Stomach smooth muscle (tissue), 2 donors: Measurements from ENCODE around the gene ADCK1.
"Not testable (repeated sequence)": the region's sequence is repeated elsewhere in the genome, so short reads cannot be mapped to it uniquely, and the experiment has no call there.

Experiments used
- H3K27ac ChIP-seq: one replicate; pipeline ENCODE4 v1.7.0; 2013; ENCODE audit warnings: mild to moderate bottlenecking, low read length, inconsistent platforms
- H3K27me3 ChIP-seq, 2 donors: one replicate each; pipeline ENCODE4 v1.7.0; 2013; ENCODE audit warnings: low read length in 2 of 2; ENCODE audit not compliant: insufficient read depth in 2 of 2, control insufficient read depth in 1 of 2
- H3K36me3 ChIP-seq, 2 donors: one replicate each; pipeline ENCODE4 v1.7.0; 2013; ENCODE audit warnings: low read length in 2 of 2; ENCODE audit not compliant: control insufficient read depth in 2 of 2, insufficient read depth in 2 of 2
- H3K4me1 ChIP-seq: one replicate; pipeline ENCODE4 v1.7.0; 2013; ENCODE audit warnings: low read length; ENCODE audit not compliant: control insufficient read depth, insufficient read depth
- H3K4me3 ChIP-seq, 2 donors: one replicate each; pipeline ENCODE4 v1.7.0; 2013; ENCODE audit warnings: low read length in 2 of 2
- H3K9ac ChIP-seq, 2 donors: one replicate each; pipeline ENCODE4 v1.7.0; 2013; ENCODE audit warnings: low read length in 2 of 2, mild to moderate bottlenecking in 1 of 2
- H3K9me3 ChIP-seq, 2 donors: one replicate each; pipeline ENCODE4 v1.7.0; 2013; ENCODE audit warnings: low read length in 2 of 2; ENCODE audit not compliant: control insufficient read depth in 2 of 2
- donor health status: healthy.
- donor health status: Pancreatic carcinoma.

Gene ADCK1

GRCh38 chr14:77914073-77914721 is 114.3 kb downstream of the ADCK1 start:
- Histone ChIP-seq H3K27ac (no peak overlapping the region), H3K4me3 (no peak overlapping the region), H3K4me1 (no peaks in the 10 kb centered on the region), H3K9ac (no peak overlapping the region), H3K9me3 (no peaks in the 10 kb centered on the region), H3K36me3 (peaks cover 4 to 6% of the 10 kb centered on the region in 2 donors), H3K27me3 (no peaks in the 10 kb centered on the region)

- not testable (repeated sequence) for H3K27ac ChIP-seq, H3K9me3 ChIP-seq, H3K27me3 ChIP-seq, H3K9ac ChIP-seq, H3K4me3 ChIP-seq, H3K4me1 ChIP-seq, H3K36me3 ChIP-seq
Observed at GRCh38 chr14:77915390-77915789, 115.5 kb downstream of the ADCK1 start.

DNA sequence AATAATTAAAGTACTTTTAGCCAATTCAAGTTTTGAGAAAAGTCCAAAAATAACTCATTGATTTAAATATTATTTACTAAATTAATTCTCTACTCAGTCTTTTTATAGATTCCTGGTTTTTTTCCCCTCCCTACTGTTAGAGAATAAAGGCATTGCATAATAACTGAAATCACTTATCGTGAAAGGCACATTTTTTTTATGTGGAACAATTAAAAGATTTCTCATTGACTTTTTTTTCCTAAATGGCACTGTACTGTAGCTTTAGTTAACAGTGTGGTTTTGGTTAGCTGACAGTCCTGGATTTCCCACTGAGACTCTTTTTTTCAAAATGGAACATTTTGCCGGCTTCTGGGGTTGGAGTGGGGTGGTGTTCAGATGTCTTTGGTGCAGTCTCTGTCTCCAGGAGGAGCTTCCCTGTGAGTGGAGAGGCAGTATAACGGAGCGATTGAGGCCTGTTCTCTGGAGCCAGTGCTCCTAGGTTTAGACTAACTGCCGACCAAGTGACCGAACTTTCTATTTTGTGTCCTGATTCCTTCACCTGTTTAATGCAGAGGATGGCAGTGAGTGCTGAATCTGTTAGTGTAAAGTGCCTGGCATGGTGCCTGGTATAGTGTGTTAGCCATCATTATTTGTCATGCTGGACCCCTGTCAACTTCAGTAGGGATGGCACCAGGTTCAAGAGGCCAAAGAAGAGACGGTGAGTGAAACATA is 117.7 kb downstream of the ADCK1 start:
- H3K9ac ChIP-seq: no peak overlapping the region
- H3K4me3 ChIP-seq: no peak overlapping the region
- no peaks in the 10 kb centered on the region for H3K9me3 ChIP-seq
- H3K36me3 ChIP-seq: peaks cover 0 to 4% of the 10 kb centered on the region in 2 donors
- no peaks in the 10 kb centered on the region for H3K4me1 ChIP-seq
- H3K27ac ChIP-seq: no peak overlapping the region
- H3K27me3 ChIP-seq: no peaks in the 10 kb centered on the region

DNA sequence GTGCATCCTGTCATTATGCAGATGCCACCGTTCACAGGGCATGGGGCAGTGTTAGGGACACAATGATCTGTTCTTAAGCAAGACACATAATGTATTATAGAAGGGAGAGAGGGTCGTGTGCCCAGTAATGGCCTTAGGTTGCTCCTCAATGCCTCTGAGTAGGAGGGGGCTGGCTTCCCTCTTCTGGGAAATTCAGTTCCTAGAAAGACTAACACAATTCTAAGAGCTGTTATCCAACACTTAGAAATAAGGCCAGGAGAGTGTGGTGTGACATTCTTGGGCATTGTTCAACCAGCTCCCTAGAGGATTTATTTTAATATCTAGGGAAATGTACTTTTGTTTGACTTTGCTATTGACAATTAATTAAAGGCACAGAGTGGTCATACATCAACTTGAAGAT is 118.5 kb downstream of the ADCK1 start:
- H3K27ac ChIP-seq: no peak overlapping the region
- H3K9ac ChIP-seq: no peak overlapping the region
- H3K27me3 ChIP-seq: no peaks in the 10 kb centered on the region
- H3K9me3 ChIP-seq: no peaks in the 10 kb centered on the region
- peaks cover 0 to 2% of the 10 kb centered on the region in 2 donors for H3K36me3 ChIP-seq
- no peak overlapping the region for H3K4me3 ChIP-seq
- H3K4me1 ChIP-seq: no peaks in the 10 kb centered on the region

DNA sequence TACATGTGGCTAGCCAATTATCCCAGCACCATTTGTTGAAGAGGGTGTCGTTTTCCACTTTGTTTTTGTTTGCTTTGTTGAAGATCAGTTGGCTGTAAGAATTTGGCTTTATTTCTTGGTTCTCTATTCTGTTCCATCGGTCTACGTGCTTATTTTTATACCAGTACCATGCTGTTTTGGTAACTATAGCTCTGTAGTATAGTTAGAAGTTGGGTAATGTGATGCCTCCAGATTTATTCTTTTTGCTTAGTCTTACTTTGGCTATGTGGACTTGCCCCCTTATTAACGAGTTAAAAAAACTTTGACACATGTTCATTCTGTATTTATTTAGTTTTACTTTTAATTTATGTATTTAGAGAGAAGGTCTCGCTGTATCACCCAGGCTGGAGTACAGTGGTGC is 120.4 kb downstream of the ADCK1 start:
- no peak overlapping the region for H3K9ac ChIP-seq
- no peaks in the 10 kb centered on the region for H3K4me1 ChIP-seq
- H3K4me3 ChIP-seq: no peak overlapping the region
- H3K9me3 ChIP-seq: no peaks in the 10 kb centered on the region
- no peaks in the 10 kb centered on the region for H3K27me3 ChIP-seq
- no peak overlapping the region for H3K27ac ChIP-seq
- no peaks in the 10 kb centered on the region for H3K36me3 ChIP-seq

DNA sequence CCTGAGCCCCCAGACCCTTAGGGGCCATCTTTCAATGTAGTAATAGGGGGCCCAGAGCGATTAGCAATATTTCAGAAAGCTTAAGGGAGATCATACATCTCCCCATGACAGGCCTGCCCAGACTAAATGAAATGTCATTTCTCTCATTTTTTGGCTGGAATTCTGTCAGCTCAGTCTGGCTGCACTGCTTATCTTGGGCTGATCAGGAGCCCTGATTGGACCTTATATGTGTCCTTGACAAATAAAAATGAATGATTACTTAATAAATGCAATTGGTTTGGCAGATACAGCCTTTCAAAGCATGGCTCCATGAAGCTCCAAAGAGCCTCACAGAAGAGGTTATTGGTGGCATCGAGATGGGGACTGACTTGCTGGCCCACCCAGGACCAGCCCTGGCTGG is 121.9 kb downstream of the ADCK1 start:
- Histone ChIP-seq H3K4me3 (no peak overlapping the region), H3K9ac (no peak overlapping the region), H3K9me3 (no peaks in the 10 kb centered on the region), H3K27me3 (no peaks in the 10 kb centered on the region), H3K27ac (no peak overlapping the region), H3K36me3 (peaks cover 0 to 5% of the 10 kb centered on the region in 2 donors), H3K4me1 (no peaks in the 10 kb centered on the region)

- Histone ChIP-seq H3K9me3 (no peaks in the 10 kb centered on the region), H3K36me3 (peaks cover 5 to 8% of the 10 kb centered on the region in 2 donors), H3K4me3 (no peak overlapping the region), H3K27ac (no peak overlapping the region), H3K4me1 (no peaks in the 10 kb centered on the region), H3K9ac (no peak overlapping the region), H3K27me3 (no peaks in the 10 kb centered on the region)
Observed at GRCh38 chr14:77923131-77923936, 123.4 kb downstream of the ADCK1 start.

GRCh38 chr14:77924141-77924948 is 124.4 kb downstream of the ADCK1 start:
- no peak overlapping the region for H3K4me3 ChIP-seq
- H3K36me3 ChIP-seq: peaks cover 5 to 8% of the 10 kb centered on the region in 2 donors
- no peak overlapping the region for H3K27ac ChIP-seq
- H3K9me3 ChIP-seq: no peaks in the 10 kb centered on the region
- H3K9ac ChIP-seq: no peak overlapping the region
- H3K4me1 ChIP-seq: no peaks in the 10 kb centered on the region
- H3K27me3 ChIP-seq: no peaks in the 10 kb centered on the region

- H3K9ac ChIP-seq: no peak overlapping the region
- no peak overlapping the region for H3K27ac ChIP-seq
- H3K27me3 ChIP-seq: no peaks in the 10 kb centered on the region
- H3K9me3 ChIP-seq: no peaks in the 10 kb centered on the region
- peaks cover 9 to 10% of the 10 kb centered on the region in 2 donors for H3K36me3 ChIP-seq
- no peaks in the 10 kb centered on the region for H3K4me1 ChIP-seq
- H3K4me3 ChIP-seq: no peak overlapping the region
Observed at GRCh38 chr14:77926942-77927341, 127.0 kb downstream of the ADCK1 start.

DNA sequence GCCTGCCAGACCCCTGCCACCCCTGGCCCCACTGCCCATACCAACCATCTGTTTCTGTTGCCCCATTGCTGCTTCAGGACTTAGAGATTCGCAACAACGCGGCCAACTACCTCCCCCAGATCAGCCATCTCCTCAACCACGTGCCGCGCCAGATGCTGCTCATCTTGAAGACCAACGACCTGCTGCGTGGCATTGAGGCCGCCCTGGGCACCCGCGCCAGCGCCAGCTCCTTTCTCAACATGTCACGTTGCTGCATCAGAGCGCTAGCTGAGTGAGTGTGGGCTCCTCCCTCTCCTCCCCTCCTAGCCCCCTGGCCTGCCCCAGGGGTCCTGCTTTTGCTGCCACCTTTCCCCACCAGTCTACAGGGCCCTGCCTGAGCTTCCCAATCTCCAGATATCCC is 131.5 kb downstream of the ADCK1 start:
- H3K9me3 ChIP-seq: peaks cover 5 to 16% of the 10 kb centered on the region in 2 donors
- H3K9ac ChIP-seq: no peak overlapping the region
- no peak overlapping the region for H3K27ac ChIP-seq
- no peaks in the 10 kb centered on the region for H3K4me1 ChIP-seq
- H3K27me3 ChIP-seq: no peaks in the 10 kb centered on the region
- no peak overlapping the region for H3K4me3 ChIP-seq
- peaks cover 23 to 33% of the 10 kb centered on the region in 2 donors for H3K36me3 ChIP-seq
